ENCODE measurements around the gene AVPR1B. TPM values are rescaled to one million over a fixed set of nuclear protein-coding genes. Genes with fewer than 3 reads are reported as not detected.
"Not testable (repeated sequence)": the region's sequence is repeated elsewhere in the genome, so short reads cannot be mapped to it uniquely, and the experiment has no call there.

Gene AVPR1B
- total RNA-seq, 1 experiment from 2014 or later = not detected

DNA sequence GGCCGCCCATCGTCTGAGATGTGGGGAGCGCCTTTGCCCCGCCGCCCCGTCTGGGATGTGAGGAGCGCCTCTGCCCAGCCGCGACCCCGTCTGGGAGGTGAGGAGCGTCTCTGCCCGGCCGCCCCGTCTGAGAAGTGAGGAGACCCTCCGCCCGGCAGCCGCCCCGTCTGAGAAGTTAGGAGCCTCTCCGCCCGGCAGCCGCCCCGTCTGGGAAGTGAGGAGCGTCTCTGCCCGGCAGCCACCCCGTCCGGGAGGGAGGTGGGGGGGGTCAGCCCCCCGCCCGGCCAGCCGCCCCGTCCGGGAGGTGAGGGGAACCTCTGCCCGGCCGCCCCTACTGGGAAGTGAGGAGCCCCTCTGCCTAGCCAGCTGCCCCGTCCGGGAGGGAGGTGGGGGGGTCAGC lies 53.2 kb downstream of the AVPR1B start:
- H3K23me2 ChIP-seq (ENCODE audit: insufficient read length, low read depth, low read length, poor library complexity, severe bottlenecking); H3K27me3 ChIP-seq (ENCODE audit: insufficient read depth, low read length); H2BK20ac ChIP-seq (ENCODE audit: low read depth, low read length, poor library complexity, severe bottlenecking); H3K18ac ChIP-seq (ENCODE audit: insufficient read length, low read depth, low read length); H3K4me2 ChIP-seq (ENCODE audit: insufficient read depth, insufficient read length, low read length); H3K79me2 ChIP-seq (ENCODE audit: insufficient read depth, low read length); H3T11ph ChIP-seq (ENCODE audit: low read length); H3K27ac Mint-ChIP-seq; H3K9me3 ChIP-seq (ENCODE audit: control insufficient read depth, low read depth, low read length); H3K79me1 ChIP-seq (ENCODE audit: insufficient read depth, low read depth, low read length, poor library complexity, severe bottlenecking); H3K4me3 Mint-ChIP-seq; H2BK12ac ChIP-seq (ENCODE audit: insufficient read length, low read depth, low read length); H4K5ac ChIP-seq (ENCODE audit: insufficient read length, low read depth, low read length); H2AFZ ChIP-seq (ENCODE audit: low read length); H2BK15ac ChIP-seq (ENCODE audit: low read depth, low read length); H3K27ac ChIP-seq (ENCODE audit: insufficient read length, low read depth, low read length); H4K20me1 ChIP-seq (ENCODE audit: control insufficient read depth, insufficient read depth, insufficient read length); H3K56ac ChIP-seq (ENCODE audit: insufficient read length, low read depth, low read length); H4K91ac ChIP-seq (ENCODE audit: insufficient read length, low read depth, low read length); H3K4me1 ChIP-seq (ENCODE audit: insufficient read depth, low read length); H3K14ac ChIP-seq (ENCODE audit: insufficient read depth, low read length); H4K8ac ChIP-seq (replicated peaks; ENCODE audit: insufficient read length, low read depth, low read length); H3K27me3 Mint-ChIP-seq (ENCODE audit: low read depth); H3K9ac ChIP-seq (ENCODE audit: extremely low read depth, insufficient read length, low read length); H3K23ac ChIP-seq (ENCODE audit: insufficient read length, low read depth, low read length); H3K4ac ChIP-seq (ENCODE audit: low read depth, low read length); DNase-seq; H2BK5ac ChIP-seq (ENCODE audit: insufficient read length, low read length); H2AK5ac ChIP-seq (ENCODE audit: insufficient read length, low read length); H2BK120ac ChIP-seq (ENCODE audit: low read depth, low read length, poor library complexity, severe bottlenecking): not testable (repeated sequence)
- Mint-ChIP-seq H3K4me1 (peaks cover 0 to 17% of the 10 kb centered on the region in 2 experiments; a peak in 2 of 4 replicates), H3K36me3 (ENCODE audit: insufficient read depth in 1 of 3, low read depth in 3 of 3) (peaks cover 6 to 10% (median 9%) of the 10 kb centered on the region in 3 experiments), H3K9me3 (peaks cover 14 to 18% of the 10 kb centered on the region in 2 experiments)
- WGBS (ENCODE audit: extremely low coverage, insufficient read length, low lambda C conversion rate) = no CpG with 5 or more reads among the region's 35 CpGs
